ENCODE data around the gene TYK2.

GRCh38 chr19:10407096-10407495 is 26.7 kb upstream of the TYK2 start:
- TF ChIP-seq CTCF (IDR thresholded peaks at IDR 0.05; ENCODE audit: insufficient read depth, low read length, poor library complexity, severe bottlenecking) (no peak), EZH2phosphoT487 (conservative IDR thresholded peaks at IDR 0.05; ENCODE audit: low read length) (no peak)
